NB4 (cell line): Measurements from ENCODE around the gene SH3PXD2A.

Experiments
- MYC ChIP-seq: IDR thresholded peaks from 2 replicates; pipeline ENCODE4 v1.6.1; 2011; ENCODE audit warnings: low read depth, low read length
- POLR2A ChIP-seq: IDR thresholded peaks from 2 replicates; pipeline ENCODE4 v1.6.1; 2011; ENCODE audit warnings: mild to moderate bottlenecking; ENCODE audit not compliant: insufficient read length; ENCODE audit errors: extremely low read depth
- TF ChIP-seq, protein P1 (sequence below): IDR thresholded peaks from one replicate; pipeline ENCODE4 v1.5.1; 2012; ENCODE audit warnings: low read depth, low read length

DNA sequence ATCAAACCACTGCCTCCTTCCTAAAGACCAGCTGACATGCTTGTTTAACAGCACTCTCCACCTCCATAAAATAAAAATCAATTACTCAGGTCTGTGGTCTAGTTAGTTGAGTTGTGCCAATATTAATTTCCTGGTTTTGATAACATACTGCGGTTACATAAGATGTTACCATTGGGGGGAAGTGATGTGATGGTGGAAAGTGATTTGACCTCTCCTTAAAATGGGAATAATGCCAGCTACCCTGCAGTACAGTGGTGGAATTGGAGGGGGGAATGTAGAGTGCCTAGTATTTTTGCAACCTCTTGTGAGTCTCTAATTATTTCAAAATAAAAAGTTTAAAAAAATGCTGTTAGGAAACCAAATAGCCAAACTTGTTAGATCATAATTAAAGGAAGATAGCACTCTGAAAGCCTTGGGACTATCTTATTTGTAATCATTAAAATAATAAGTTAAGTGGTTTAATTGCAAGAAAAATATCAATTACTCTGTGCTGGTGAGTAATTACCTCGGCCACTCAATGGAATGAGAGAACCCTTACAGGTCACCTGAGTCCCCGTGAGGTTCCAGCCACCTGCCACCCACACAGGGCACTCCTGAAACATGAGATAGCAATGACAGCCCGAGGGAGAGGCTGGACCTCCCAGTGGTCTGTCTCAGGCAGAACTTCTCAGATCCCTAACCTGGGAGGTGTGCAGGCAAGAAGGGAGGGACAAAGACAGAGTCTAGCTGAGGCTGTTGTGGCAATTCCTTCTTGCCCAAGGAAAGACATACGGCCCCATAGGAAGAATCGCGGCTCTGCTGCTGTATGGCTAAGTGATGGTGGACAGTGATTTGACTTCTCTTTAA is 94.1 kb downstream of the SH3PXD2A start:
- TF ChIP-seq, protein P1, sequence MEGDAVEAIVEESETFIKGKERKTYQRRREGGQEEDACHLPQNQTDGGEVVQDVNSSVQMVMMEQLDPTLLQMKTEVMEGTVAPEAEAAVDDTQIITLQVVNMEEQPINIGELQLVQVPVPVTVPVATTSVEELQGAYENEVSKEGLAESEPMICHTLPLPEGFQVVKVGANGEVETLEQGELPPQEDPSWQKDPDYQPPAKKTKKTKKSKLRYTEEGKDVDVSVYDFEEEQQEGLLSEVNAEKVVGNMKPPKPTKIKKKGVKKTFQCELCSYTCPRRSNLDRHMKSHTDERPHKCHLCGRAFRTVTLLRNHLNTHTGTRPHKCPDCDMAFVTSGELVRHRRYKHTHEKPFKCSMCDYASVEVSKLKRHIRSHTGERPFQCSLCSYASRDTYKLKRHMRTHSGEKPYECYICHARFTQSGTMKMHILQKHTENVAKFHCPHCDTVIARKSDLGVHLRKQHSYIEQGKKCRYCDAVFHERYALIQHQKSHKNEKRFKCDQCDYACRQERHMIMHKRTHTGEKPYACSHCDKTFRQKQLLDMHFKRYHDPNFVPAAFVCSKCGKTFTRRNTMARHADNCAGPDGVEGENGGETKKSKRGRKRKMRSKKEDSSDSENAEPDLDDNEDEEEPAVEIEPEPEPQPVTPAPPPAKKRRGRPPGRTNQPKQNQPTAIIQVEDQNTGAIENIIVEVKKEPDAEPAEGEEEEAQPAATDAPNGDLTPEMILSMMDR = no peak
- TF ChIP-seq MYC = no peak
- no peak for TF ChIP-seq POLR2A
